ENCODE results near the gene IPCEF1.

DNA sequence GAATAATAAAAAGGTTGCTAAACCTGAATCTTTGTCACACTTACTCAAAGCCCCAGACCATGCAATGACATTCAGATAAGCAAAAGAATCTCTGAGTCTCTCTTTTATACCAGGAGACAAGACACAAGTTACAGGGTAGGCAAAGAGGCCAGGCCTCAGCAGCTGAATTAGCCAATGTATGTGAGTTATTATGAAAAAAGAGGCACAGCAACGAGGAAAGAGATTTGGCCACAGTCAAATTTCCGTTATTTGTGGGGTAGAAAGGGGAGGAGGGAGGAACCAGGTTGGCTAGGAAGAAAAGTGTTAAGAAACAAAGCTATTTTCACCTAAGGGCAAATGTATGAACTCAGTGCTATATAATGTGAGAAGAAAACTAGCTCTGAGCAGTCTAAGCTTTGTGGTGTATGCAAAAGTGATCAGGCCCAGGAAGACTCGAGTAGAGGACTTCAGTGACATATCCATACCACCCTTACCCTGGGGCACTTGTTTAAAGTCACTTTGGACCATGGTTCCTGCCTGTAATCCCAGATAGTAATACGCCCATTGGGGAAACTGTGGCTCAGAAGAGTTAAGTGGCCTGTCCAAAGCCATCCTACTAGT, 19.1 kb downstream of the IPCEF1 start:
- TF ChIP-seq POLR2A (IDR thresholded peaks at IDR 0.05), result no peak
- TF ChIP-seq CTCF (IDR thresholded peaks at IDR 0.05), result no peak
